GM19452 (cell line): ENCODE measurements around the gene PALD1.

Experiments used
- ATAC-seq: cut with Tn5 transposase; IDR thresholded peaks from one replicate; pipeline ENCODE4 v1.9.1; 2021; ENCODE audit not compliant: unreplicated experiment

The PALD1 gene

GRCh38 chr10:70457759-70458305, 20.7 kb upstream of the PALD1 start:
- ATAC-seq, result no peak

GRCh38 chr10:70458329-70459060, 20.1 kb upstream of the PALD1 start:
- ATAC-seq, result no peak

- no peak for ATAC-seq
Observed at GRCh38 chr10:70459061-70459773, 19.4 kb upstream of the PALD1 start.

GRCh38 chr10:70459774-70460490, 18.6 kb upstream of the PALD1 start:
- no peak for ATAC-seq

- ATAC-seq, result no peak
Observed at GRCh38 chr10:70461397-70462348, 16.9 kb upstream of the PALD1 start.

- ATAC-seq, result no peak
Observed at GRCh38 chr10:70462349-70462984, 16.1 kb upstream of the PALD1 start.

- ATAC-seq, result no peak
Observed at GRCh38 chr10:70465278-70465677, 13.3 kb upstream of the PALD1 start.

- ATAC-seq, result no peak
Observed at GRCh38 chr10:70465832-70466231, 12.7 kb upstream of the PALD1 start.

GRCh38 chr10:70466951-70467350, 11.6 kb upstream of the PALD1 start:
- ATAC-seq, result no peak

- ATAC-seq, result no peak
Observed at GRCh38 chr10:70472799-70473454, 5.6 kb upstream of the PALD1 start.

- no peak for ATAC-seq
Observed at GRCh38 chr10:70474780-70475179, 3.8 kb upstream of the PALD1 start.

- ATAC-seq, result no peak
Observed at GRCh38 chr10:70475661-70476060, 2.9 kb upstream of the PALD1 start.

GRCh38 chr10:70476249-70477035, 2.1 kb upstream of the PALD1 start:
- ATAC-seq, result no peak

- ATAC-seq, result no peak
Observed at GRCh38 chr10:70477661-70478162, 855 bp upstream of the PALD1 start.

GRCh38 chr10:70479165-70479581, 606 bp downstream of the PALD1 start:
- no peak for ATAC-seq

- ATAC-seq, result no peak
Observed at GRCh38 chr10:70479626-70480238, 1.2 kb downstream of the PALD1 start.

- ATAC-seq, result no peak
Observed at GRCh38 chr10:70480239-70480861, 1.8 kb downstream of the PALD1 start.

GRCh38 chr10:70481105-70481504, 2.5 kb downstream of the PALD1 start:
- no peak for ATAC-seq
